IMR-90 (cell line): ENCODE results near the gene NECTIN4. TPM values are rescaled to one million over a fixed set of nuclear protein-coding genes. Genes with fewer than 3 reads are reported as not detected.

Source experiments
- ATAC-seq: fragments of 200-7000 bp; cut with Tn5 transposase; 2 replicates; pipeline ENCODE4 v1.9.1; 2020; ENCODE audit warnings: low read depth, mild to moderate bottlenecking, moderate library complexity
- BruUV-seq: library from RNA; stranded (reverse); fragments of 400-500 nt; replicated peaks from 2 replicates; lab custom pipeline; 2021; lab: Mats Ljungman, UMichigan
- CTCF ChIA-PET: fragments of 300-600 bp; formaldehyde crosslinking; extraction: SDS; loops from one replicate; lab custom pipeline; 2021; ENCODE audit warnings: antibody characterized with exemption; lab: Yijun Ruan, JAX
- POLR2A ChIA-PET: fragments of 300-600 bp; sonication (Branson Sonifier 250); formaldehyde crosslinking; loops from one replicate; lab custom pipeline; 2022; ENCODE audit warnings: antibody characterized with exemption; ENCODE audit not compliant: unreplicated experiment; lab: Charles Lee
- DNase-seq: peaks from one replicate; pipeline ENCODE4 v3.0.0; 2013
- H2AFZ ChIP-seq: replicated peaks from 2 replicates; pipeline ENCODE3; 2013; ENCODE audit warnings: low read length, mild to moderate bottlenecking; ENCODE audit not compliant: poor library complexity
- H2AK5ac ChIP-seq: 2 replicates; pipeline ENCODE4 v1.6.1; 2013; ENCODE audit warnings: low read depth, low read length, inconsistent platforms
- H2AK9ac ChIP-seq: replicated peaks from 2 replicates; pipeline ENCODE3; 2013; ENCODE audit warnings: mild to moderate bottlenecking, low read depth, low read length, moderate library complexity; ENCODE audit not compliant: poor library complexity
- H2BK120ac ChIP-seq: 2 replicates; pipeline ENCODE4 v1.6.1; 2013; ENCODE audit warnings: low read depth, low read length, inconsistent platforms
- H2BK15ac ChIP-seq: 3 replicates; pipeline ENCODE4 v1.6.1; 2013; ENCODE audit warnings: low read depth, low read length, inconsistent platforms
- H2BK20ac ChIP-seq: 2 replicates; pipeline ENCODE4 v1.6.1; 2013; ENCODE audit warnings: low read depth, mild to moderate bottlenecking, inconsistent platforms, low read length, moderate library complexity
- H2BK5ac ChIP-seq: 2 replicates; pipeline ENCODE4 v1.6.1; 2013; ENCODE audit warnings: mild to moderate bottlenecking, low read depth, low read length, inconsistent platforms; ENCODE audit not compliant: poor library complexity, severe bottlenecking
- H3K14ac ChIP-seq: replicated peaks from 2 replicates; pipeline ENCODE4 v1.6.1; 2013; ENCODE audit warnings: low read depth, low read length, inconsistent platforms
- H3K18ac ChIP-seq: 2 replicates; pipeline ENCODE4 v1.6.1; 2013; ENCODE audit warnings: low read depth, low read length, control low read depth
- H3K23ac ChIP-seq: 2 replicates; pipeline ENCODE4 v1.6.1; 2013; ENCODE audit warnings: low read depth, low read length, inconsistent platforms
- H3K27ac ChIP-seq: 2 replicates; pipeline ENCODE4 v1.5.1; 2013; ENCODE audit warnings: mild to moderate bottlenecking, control low read depth, low read length; ENCODE audit not compliant: insufficient read depth
- H3K27me3 ChIP-seq: 2 replicates; pipeline ENCODE4 v1.6.1; 2013; ENCODE audit warnings: low read length; ENCODE audit not compliant: control insufficient read depth, insufficient read depth
- H3K36me3 ChIP-seq: 2 replicates; pipeline ENCODE4 v1.6.1; 2013; ENCODE audit warnings: low read length, mixed read lengths; ENCODE audit not compliant: control insufficient read depth, insufficient read depth
- H3K4ac ChIP-seq: 2 replicates; pipeline ENCODE4 v1.6.1; 2013; ENCODE audit warnings: low read depth, low read length, inconsistent platforms
- H3K4me1 ChIP-seq: 2 replicates; pipeline ENCODE4 v1.6.1; 2013; ENCODE audit warnings: low read length, mixed read lengths; ENCODE audit not compliant: control insufficient read depth, insufficient read depth
- H3K4me2 ChIP-seq: 2 replicates; pipeline ENCODE4 v1.6.1; 2013; ENCODE audit warnings: low read depth, mild to moderate bottlenecking, control low read depth, low read length, moderate library complexity
- H3K4me3 ChIP-seq: 2 replicates; pipeline ENCODE4 v1.5.1; 2013; ENCODE audit warnings: low read depth, mild to moderate bottlenecking, control low read depth, low read length, moderate library complexity; ENCODE audit not compliant: insufficient read depth
- H3K56ac ChIP-seq: 2 replicates; pipeline ENCODE4 v1.6.1; 2013; ENCODE audit warnings: low read length, inconsistent platforms; ENCODE audit not compliant: insufficient read depth; ENCODE audit errors: extremely low read depth
- H3K79me1 ChIP-seq, 2 experiments: 2 replicates each; pipeline ENCODE4 v1.6.1; 2013; ENCODE audit warnings: low read length in 2 of 2, inconsistent platforms in 1 of 2, low read depth in 1 of 2
- H3K9ac ChIP-seq: 2 replicates; pipeline ENCODE4 v1.6.1; 2013; ENCODE audit warnings: low read depth, low read length, control low read depth
- H3K9me1 ChIP-seq: 2 replicates; pipeline ENCODE4 v1.6.1; 2013; ENCODE audit warnings: low read length, inconsistent platforms; ENCODE audit not compliant: insufficient read depth
- H3K9me3 ChIP-seq: 2 replicates; pipeline ENCODE4 v1.6.1; 2013; ENCODE audit warnings: low read length; ENCODE audit not compliant: control insufficient read depth, insufficient read depth
- H4K20me1 ChIP-seq: 2 replicates; pipeline ENCODE4 v1.6.1; 2013; ENCODE audit warnings: low read length, inconsistent platforms; ENCODE audit not compliant: insufficient read depth
- H4K5ac ChIP-seq: 2 replicates; pipeline ENCODE4 v1.6.1; 2013; ENCODE audit warnings: mild to moderate bottlenecking, low read depth, low read length, control low read depth
- H4K8ac ChIP-seq, 2 experiments: 2 replicates each; pipeline ENCODE4 v1.6.1; 2013; ENCODE audit warnings: low read depth in 2 of 2, low read length in 2 of 2, control low read depth in 1 of 2, inconsistent platforms in 1 of 2
- H4K91ac ChIP-seq: 2 replicates; pipeline ENCODE4 v1.6.1; 2013; ENCODE audit warnings: low read depth, low read length, inconsistent platforms; ENCODE audit not compliant: insufficient read depth
- BHLHE40 ChIP-seq: fragments of 150-350 bp; IDR thresholded peaks from 2 replicates; pipeline ENCODE4 v1.6.1; 2016; ENCODE audit warnings: mild to moderate bottlenecking, low read depth, low read length
- CEBPB ChIP-seq: IDR thresholded peaks from 2 replicates; pipeline ENCODE4 v1.6.1; 2012; ENCODE audit warnings: low read depth, low read length, improper control_type of control experiment
- CHD1 ChIP-seq: IDR thresholded peaks from 2 replicates; pipeline ENCODE4 v1.6.1; 2012; ENCODE audit warnings: low read depth, low read length, improper control_type of control experiment
- FOS ChIP-seq: fragments of 150-350 bp; IDR thresholded peaks from 2 replicates; pipeline ENCODE4 v1.6.1; 2016; ENCODE audit warnings: low read depth, low read length
- MAFK ChIP-seq: IDR thresholded peaks from 2 replicates; pipeline ENCODE4 v1.6.1; 2012; ENCODE audit warnings: low read depth, low read length, improper control_type of control experiment
- MAZ ChIP-seq: IDR thresholded peaks from 2 replicates; pipeline ENCODE4 v1.6.1; 2012; ENCODE audit warnings: low read depth, mild to moderate bottlenecking, low read length, improper control_type of control experiment, moderate library complexity, borderline replicate concordance
- MXI1 ChIP-seq: IDR thresholded peaks from 2 replicates; pipeline ENCODE4 v1.6.1; 2012; ENCODE audit warnings: low read depth, mild to moderate bottlenecking, low read length, moderate library complexity, borderline replicate concordance
- NFE2L2 ChIP-seq: fragments of 150-350 bp; IDR thresholded peaks from 2 replicates; pipeline ENCODE4 v1.6.1; 2016; ENCODE audit warnings: low read depth, mild to moderate bottlenecking, low read length
- POLR2A ChIP-seq: IDR thresholded peaks from 2 replicates; pipeline ENCODE4 v1.6.1; 2012; ENCODE audit warnings: mild to moderate bottlenecking, low read depth, low read length
- RAD21 ChIP-seq: IDR thresholded peaks from 2 replicates; pipeline ENCODE4 v1.6.1; 2012; ENCODE audit warnings: low read length, improper control_type of control experiment
- RCOR1 ChIP-seq: IDR thresholded peaks from 2 replicates; pipeline ENCODE4 v1.6.1; 2012; ENCODE audit warnings: mild to moderate bottlenecking, low read length, improper control_type of control experiment; ENCODE audit not compliant: insufficient replicate concordance
- RFX5 ChIP-seq: IDR thresholded peaks from 2 replicates; pipeline ENCODE4 v1.8.0; 2012; ENCODE audit warnings: low read depth, mild to moderate bottlenecking, low read length, moderate library complexity
- SMC3 ChIP-seq: fragments of 150-350 bp; IDR thresholded peaks from 2 replicates; pipeline ENCODE4 v1.6.1; 2016; ENCODE audit warnings: low read depth, mild to moderate bottlenecking, antibody characterized with exemption, low read length, moderate library complexity
- WGBS, 2 experiments: methylation state at CpG; one replicate each; pipeline versions ENCODE4 v1.1.5 to v1.1.7; 2013; ENCODE audit warnings: missing lambda C conversion rate in 2 of 2; ENCODE audit not compliant: insufficient read length in 1 of 2; ENCODE audit errors: extremely low coverage in 2 of 2; 5-methylcytosine and 5-hydroxymethylcytosine counted together
- dilution Hi-C: fragments of 300-500 bp; cut with HindIII; formaldehyde crosslinking; loops from one replicate; pipeline ENCODE4 v1.14.3; 2018; ENCODE audit warnings: low sequenced_read_pairs; ENCODE audit not compliant: unreplicated experiment
- in situ Hi-C: fragments of 300-500 bp; cut with MboI; formaldehyde crosslinking; loops from 3 replicates; pipeline ENCODE4 v1.14.3; 2019; ENCODE audit warnings: low sequenced_read_pairs, inconsistent platforms, mixed read lengths
- intact Hi-C: fragments of 100-400 bp; cut with micrococcal nuclease; formaldehyde crosslinking; loops from 2 replicates; pipeline ENCODE4 v1.10.0; 2022
- polyA plus RNA-seq, 3 experiments: library from polyadenylated mRNA; depleted of rRNA; stranded (reverse); fragments of >200 nt; gene quantifications; 2 replicates each; pipeline ENCODE4 v1.2.3, GENCODE V29; 2012; ENCODE audit warnings: low replicate concordance in 1 of 3
- total RNA-seq: library from RNA; depleted of rRNA; stranded (reverse); fragments of >200 nt; gene quantifications from 2 replicates; pipeline ENCODE4 v1.2.3, GENCODE V29; 2012
- TF ChIP-seq, protein P1 (sequence below): conservative IDR thresholded peaks from 2 replicates; pipeline ENCODE4 v1.5.1; 2012; ENCODE audit warnings: mild to moderate bottlenecking, low read depth, low read length, improper control_type of control experiment
- TF ChIP-seq, protein P2 (sequence below): fragments of 150-350 bp; IDR thresholded peaks from 2 replicates; pipeline ENCODE4 v1.6.1; 2017; ENCODE audit warnings: mild to moderate bottlenecking, antibody characterized with exemption, low read length, low read depth
- TF ChIP-seq, protein P3 (sequence below): fragments of 150-350 bp; IDR thresholded peaks from 2 replicates; pipeline ENCODE4 v1.6.1; 2016; ENCODE audit warnings: low read depth, mild to moderate bottlenecking, low read length, moderate library complexity, borderline replicate concordance

NECTIN4 gene
- total and polyA plus RNA-seq, 2 of the 4 experiments (the other 2 are of a cell fraction) = 0.18 to 0.24 TPM

DNA sequence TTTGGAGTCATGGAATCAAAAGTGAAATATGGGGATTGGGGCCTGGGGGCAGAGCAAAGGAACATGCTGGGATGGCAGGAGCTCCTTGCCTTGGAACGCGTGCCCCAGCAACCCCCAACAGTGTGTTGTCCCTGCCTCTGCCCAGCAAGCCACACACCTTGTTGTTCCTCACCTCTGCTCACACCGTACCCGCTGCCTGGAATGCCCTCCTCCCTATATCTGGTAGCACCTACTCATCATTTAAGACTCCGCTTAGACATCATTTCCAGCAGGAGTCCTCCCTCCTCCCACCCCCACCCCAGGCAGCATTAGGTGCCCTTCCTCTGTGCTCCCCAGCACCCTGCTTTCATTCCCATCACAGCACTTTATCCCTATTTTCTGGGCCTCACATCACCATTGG, 7.8 kb downstream of the NECTIN4 start:
- Histone ChIP-seq H3K4me3 (no peak overlapping the region), H4K8ac (no peak overlapping the region), H2AK9ac (no peak overlapping the region), H3K36me3 (no peaks in the 10 kb centered on the region), H2AK5ac (no peak overlapping the region), H4K91ac (no peak overlapping the region), H2BK5ac (peak overlapping the region; percentile 16), H4K5ac (no peak overlapping the region), H3K4me1 (peaks cover 28% of the 10 kb centered on the region), H3K14ac (no peak overlapping the region), H3K27ac (no peak overlapping the region), H3K4ac (no peak overlapping the region), H3K56ac (no peak overlapping the region), H3K4me2 (no peak overlapping the region), H3K9me3 (no peaks in the 10 kb centered on the region), H4K20me1 (no peaks in the 10 kb centered on the region), H3K9ac (no peak overlapping the region), H3K23ac (no peak overlapping the region), H3K18ac (no peak overlapping the region), H2AFZ (no peak overlapping the region), H2BK15ac (no peak overlapping the region; the same call in 2 of the 3 replicates), H3K9me1 (peaks cover 22% of the 10 kb centered on the region), H3K27me3 (no peaks in the 10 kb centered on the region), H2BK20ac (no peak overlapping the region), H3K79me1 (no peaks in the 10 kb centered on the region), H2BK120ac (peak overlapping the region; percentile 32; the same call in 1 of the 2 replicates)
- WGBS, 2 experiments = 80% methylated on average over 4 of the region's 5 CpGs; no CpG with 5 or more reads in 1 of the 2 experiments
- DNase-seq = no peak
- BruUV-seq = no TSS peak
- ChIA-PET POLR2A (no interaction called here), CTCF (no interaction called here)
- intact Hi-C loops = loop anchor here (5.0 kb wide), 1 partner anchor 34 kb away; the partner anchor contains the start of gene USF1
- no peak for ATAC-seq
- TF ChIP-seq, protein P1, sequence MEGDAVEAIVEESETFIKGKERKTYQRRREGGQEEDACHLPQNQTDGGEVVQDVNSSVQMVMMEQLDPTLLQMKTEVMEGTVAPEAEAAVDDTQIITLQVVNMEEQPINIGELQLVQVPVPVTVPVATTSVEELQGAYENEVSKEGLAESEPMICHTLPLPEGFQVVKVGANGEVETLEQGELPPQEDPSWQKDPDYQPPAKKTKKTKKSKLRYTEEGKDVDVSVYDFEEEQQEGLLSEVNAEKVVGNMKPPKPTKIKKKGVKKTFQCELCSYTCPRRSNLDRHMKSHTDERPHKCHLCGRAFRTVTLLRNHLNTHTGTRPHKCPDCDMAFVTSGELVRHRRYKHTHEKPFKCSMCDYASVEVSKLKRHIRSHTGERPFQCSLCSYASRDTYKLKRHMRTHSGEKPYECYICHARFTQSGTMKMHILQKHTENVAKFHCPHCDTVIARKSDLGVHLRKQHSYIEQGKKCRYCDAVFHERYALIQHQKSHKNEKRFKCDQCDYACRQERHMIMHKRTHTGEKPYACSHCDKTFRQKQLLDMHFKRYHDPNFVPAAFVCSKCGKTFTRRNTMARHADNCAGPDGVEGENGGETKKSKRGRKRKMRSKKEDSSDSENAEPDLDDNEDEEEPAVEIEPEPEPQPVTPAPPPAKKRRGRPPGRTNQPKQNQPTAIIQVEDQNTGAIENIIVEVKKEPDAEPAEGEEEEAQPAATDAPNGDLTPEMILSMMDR = no peak
- TF ChIP-seq MXI1 (no peak), BHLHE40 (no peak), NFE2L2 (no peak), CEBPB (no peak), RCOR1 (no peak), MAFK (no peak), CHD1 (no peak), POLR2A (no peak), MAZ (no peak), RFX5 (no peak), RAD21 (no peak), SMC3 (no peak), FOS (no peak)
- TF ChIP-seq, protein P2, sequence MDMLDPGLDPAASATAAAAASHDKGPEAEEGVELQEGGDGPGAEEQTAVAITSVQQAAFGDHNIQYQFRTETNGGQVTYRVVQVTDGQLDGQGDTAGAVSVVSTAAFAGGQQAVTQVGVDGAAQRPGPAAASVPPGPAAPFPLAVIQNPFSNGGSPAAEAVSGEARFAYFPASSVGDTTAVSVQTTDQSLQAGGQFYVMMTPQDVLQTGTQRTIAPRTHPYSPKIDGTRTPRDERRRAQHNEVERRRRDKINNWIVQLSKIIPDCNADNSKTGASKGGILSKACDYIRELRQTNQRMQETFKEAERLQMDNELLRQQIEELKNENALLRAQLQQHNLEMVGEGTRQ = no peak
- TF ChIP-seq, protein P3, sequence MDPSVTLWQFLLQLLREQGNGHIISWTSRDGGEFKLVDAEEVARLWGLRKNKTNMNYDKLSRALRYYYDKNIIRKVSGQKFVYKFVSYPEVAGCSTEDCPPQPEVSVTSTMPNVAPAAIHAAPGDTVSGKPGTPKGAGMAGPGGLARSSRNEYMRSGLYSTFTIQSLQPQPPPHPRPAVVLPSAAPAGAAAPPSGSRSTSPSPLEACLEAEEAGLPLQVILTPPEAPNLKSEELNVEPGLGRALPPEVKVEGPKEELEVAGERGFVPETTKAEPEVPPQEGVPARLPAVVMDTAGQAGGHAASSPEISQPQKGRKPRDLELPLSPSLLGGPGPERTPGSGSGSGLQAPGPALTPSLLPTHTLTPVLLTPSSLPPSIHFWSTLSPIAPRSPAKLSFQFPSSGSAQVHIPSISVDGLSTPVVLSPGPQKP = no peak
- in situ Hi-C loops = no loop called here
- dilution Hi-C loops = no loop called here
